ENCODE data around the gene RBBP4.

DNA sequence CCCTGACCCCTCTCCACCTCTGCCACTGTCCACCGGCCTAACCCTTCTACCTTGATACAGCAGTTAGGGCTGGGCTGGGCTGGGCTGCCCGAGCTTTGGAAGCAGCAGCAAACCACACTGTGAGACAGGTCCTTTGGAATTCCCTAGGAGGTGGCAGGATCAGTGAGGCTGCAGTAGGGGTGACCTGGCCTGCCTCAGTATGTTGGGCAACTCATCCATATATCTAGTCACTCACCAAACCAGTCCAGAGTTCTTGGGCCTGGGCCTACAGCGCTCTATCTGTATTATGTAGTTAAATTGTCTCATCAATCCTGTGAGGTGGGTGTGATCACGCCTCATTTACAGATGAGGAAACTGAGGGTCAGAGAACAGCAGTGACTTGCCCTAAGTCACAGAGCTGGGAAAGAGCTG, 64.9 kb downstream of the RBBP4 start:
- TF ChIP-seq, protein P1, sequence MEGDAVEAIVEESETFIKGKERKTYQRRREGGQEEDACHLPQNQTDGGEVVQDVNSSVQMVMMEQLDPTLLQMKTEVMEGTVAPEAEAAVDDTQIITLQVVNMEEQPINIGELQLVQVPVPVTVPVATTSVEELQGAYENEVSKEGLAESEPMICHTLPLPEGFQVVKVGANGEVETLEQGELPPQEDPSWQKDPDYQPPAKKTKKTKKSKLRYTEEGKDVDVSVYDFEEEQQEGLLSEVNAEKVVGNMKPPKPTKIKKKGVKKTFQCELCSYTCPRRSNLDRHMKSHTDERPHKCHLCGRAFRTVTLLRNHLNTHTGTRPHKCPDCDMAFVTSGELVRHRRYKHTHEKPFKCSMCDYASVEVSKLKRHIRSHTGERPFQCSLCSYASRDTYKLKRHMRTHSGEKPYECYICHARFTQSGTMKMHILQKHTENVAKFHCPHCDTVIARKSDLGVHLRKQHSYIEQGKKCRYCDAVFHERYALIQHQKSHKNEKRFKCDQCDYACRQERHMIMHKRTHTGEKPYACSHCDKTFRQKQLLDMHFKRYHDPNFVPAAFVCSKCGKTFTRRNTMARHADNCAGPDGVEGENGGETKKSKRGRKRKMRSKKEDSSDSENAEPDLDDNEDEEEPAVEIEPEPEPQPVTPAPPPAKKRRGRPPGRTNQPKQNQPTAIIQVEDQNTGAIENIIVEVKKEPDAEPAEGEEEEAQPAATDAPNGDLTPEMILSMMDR (IDR thresholded peaks at IDR 0.05), result no peak
- TF ChIP-seq POLR2AphosphoS5 (IDR thresholded peaks at IDR 0.05) (peak in 1 of 3 donors; percentile 5), POLR2A (IDR thresholded peaks at IDR 0.05) (no peak)
